Memory B cell (primary cell): Measurements from ENCODE around the gene LPAR4.
"Not testable (repeated sequence)": the region's sequence is repeated elsewhere in the genome, so short reads cannot be mapped to it uniquely, and the experiment has no call there.

Experiments used
- ATAC-seq: fragments of 150-1000 bp; cut with Tn5 transposase; 2 replicates; pipeline ENCODE4 v1.10.0; 2021; ENCODE audit warnings: low read depth, mild to moderate bottlenecking, moderate library complexity
- DNase-seq, 2 donors: peaks; one replicate each; pipeline ENCODE4 v3.0.0; 2022; ENCODE audit warnings: low spot score in 2 of 2
- H3K27ac Mint-ChIP-seq: one replicate; pipeline ENCODE4 v1.8.0; 2022; ENCODE audit warnings: mild to moderate bottlenecking, moderate library complexity, mixed read lengths
- H3K27me3 Mint-ChIP-seq: one replicate; pipeline ENCODE4 v1.8.0; 2022; ENCODE audit warnings: mixed read lengths
- H3K36me3 Mint-ChIP-seq: one replicate; pipeline ENCODE4 v1.8.0; 2022; ENCODE audit warnings: mild to moderate bottlenecking, mixed read lengths
- H3K4me1 Mint-ChIP-seq: one replicate; pipeline ENCODE4 v1.8.0; 2022; ENCODE audit warnings: mixed read lengths
- H3K4me3 Mint-ChIP-seq: one replicate; pipeline ENCODE4 v1.8.0; 2022; ENCODE audit warnings: mild to moderate bottlenecking, moderate library complexity, mixed read lengths
- H3K9me3 Mint-ChIP-seq: one replicate; pipeline ENCODE4 v1.8.0; 2022; ENCODE audit warnings: mixed read lengths

The LPAR4 gene

GRCh38 chrX:78796916-78797315, 49.4 kb downstream of the LPAR4 start:
- H3K27ac Mint-ChIP-seq: no peak overlapping the region

GRCh38 chrX:78800114-78800513, 52.6 kb downstream of the LPAR4 start:
- no peaks in the 10 kb centered on the region for H3K27me3 Mint-ChIP-seq
- H3K9me3 Mint-ChIP-seq: no peaks in the 10 kb centered on the region
- H3K4me1 Mint-ChIP-seq: peaks cover 3% of the 10 kb centered on the region
- H3K27ac Mint-ChIP-seq: peak overlapping the region; percentile 41
- no peak for ATAC-seq
- no peaks in the 10 kb centered on the region for H3K36me3 Mint-ChIP-seq
- no peak overlapping the region for H3K4me3 Mint-ChIP-seq
- no peak for DNase-seq

More at GRCh38 chrX:78796916-78797315, 49.4 kb downstream of the LPAR4 start:
- Mint-ChIP-seq H3K36me3 (no peaks in the 10 kb centered on the region), H3K9me3 (no peaks in the 10 kb centered on the region), H3K27me3 (no peaks in the 10 kb centered on the region), H3K4me3 (no peak overlapping the region), H3K4me1 (peaks cover 3% of the 10 kb centered on the region)
- ATAC-seq: no peak
- DNase-seq: no peak

- peaks cover 3% of the 10 kb centered on the region for H3K4me1 Mint-ChIP-seq
- H3K27me3 Mint-ChIP-seq: no peaks in the 10 kb centered on the region
- H3K9me3 Mint-ChIP-seq: no peaks in the 10 kb centered on the region
- peak; percentile 68 for ATAC-seq
- H3K4me3 Mint-ChIP-seq: no peak overlapping the region
- H3K27ac Mint-ChIP-seq: peak overlapping the region; percentile 41
- DNase-seq: no peak
- H3K36me3 Mint-ChIP-seq: no peaks in the 10 kb centered on the region
These were observed 53.2 kb downstream of the LPAR4 start for GRCh38 chrX:78800694-78801093.

- H3K4me3 Mint-ChIP-seq: no peak overlapping the region
- no peak for DNase-seq
- peaks cover 3% of the 10 kb centered on the region for H3K4me1 Mint-ChIP-seq
- no peaks in the 10 kb centered on the region for H3K36me3 Mint-ChIP-seq
- ATAC-seq: no peak
- no peaks in the 10 kb centered on the region for H3K9me3 Mint-ChIP-seq
- H3K27me3 Mint-ChIP-seq: no peaks in the 10 kb centered on the region
- no peak overlapping the region for H3K27ac Mint-ChIP-seq
These were observed 54.0 kb downstream of the LPAR4 start for GRCh38 chrX:78801522-78801921.

- not testable (repeated sequence) for H3K36me3 Mint-ChIP-seq, ATAC-seq, H3K27ac Mint-ChIP-seq, H3K4me1 Mint-ChIP-seq, H3K4me3 Mint-ChIP-seq, H3K9me3 Mint-ChIP-seq, H3K27me3 Mint-ChIP-seq, DNase-seq
These were observed 55.0 kb downstream of the LPAR4 start for GRCh38 chrX:78802526-78802925.
